ENCODE data around the gene USH1G.
"Not testable (repeated sequence)": the region's sequence is repeated elsewhere in the genome, so short reads cannot be mapped to it uniquely, and the experiment has no call there.

The USH1G gene

DNA sequence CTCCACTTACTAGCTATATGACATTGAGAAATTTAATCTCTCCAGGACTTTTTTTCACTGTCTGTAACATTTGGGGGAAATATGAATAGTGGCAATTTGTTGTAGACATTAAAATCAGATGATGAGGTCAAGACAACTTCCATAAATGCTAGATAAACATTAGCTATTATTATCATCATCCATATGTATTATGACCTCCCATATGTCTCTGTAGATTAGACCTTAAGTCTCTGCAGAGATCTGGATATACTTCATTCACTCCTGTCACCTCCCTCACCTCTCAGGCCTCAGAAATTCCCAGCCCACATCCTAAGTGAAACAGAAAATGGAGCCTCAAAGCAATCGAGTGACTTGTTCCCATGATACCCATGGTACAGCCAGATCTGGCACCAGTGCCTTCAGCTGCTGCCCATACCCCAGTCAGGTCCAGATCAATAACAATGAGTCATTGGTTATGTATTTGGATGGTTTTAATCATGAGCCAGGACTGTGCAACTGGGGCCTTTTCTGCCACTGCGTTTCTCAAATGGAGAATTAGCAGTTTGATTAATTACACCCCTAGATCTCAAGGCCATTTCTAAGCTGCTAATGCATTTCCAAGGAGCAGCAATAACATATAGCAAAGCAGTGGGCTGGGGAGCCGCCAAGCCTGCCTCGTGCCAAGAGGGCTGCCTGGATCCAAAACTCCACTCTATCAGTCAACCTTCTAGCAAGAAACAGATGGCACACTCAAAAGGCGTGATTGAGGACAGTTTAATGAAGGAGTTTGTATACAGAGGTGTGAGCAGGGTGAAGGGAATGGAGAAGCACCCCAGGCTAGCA lies 47.7 kb downstream of the USH1G start:
- no peak for DNase-seq (ENCODE audit: low read depth in 2 of 2)

- no peak for DNase-seq (ENCODE audit: low read depth in 2 of 2)
These were observed 48.4 kb downstream of the USH1G start for GRCh38 chr17:74874615-74875037.

- DNase-seq (ENCODE audit: low read depth in 2 of 2) = no peak
These were observed 49.0 kb downstream of the USH1G start for GRCh38 chr17:74873874-74874614.

GRCh38 chr17:74873037-74873873 lies 49.8 kb downstream of the USH1G start:
- peak; percentile 98 to 99 for DNase-seq (ENCODE audit: low read depth in 2 of 2)

GRCh38 chr17:74872313-74873036 lies 50.6 kb downstream of the USH1G start, which contains the start of gene FDXR:
Gene FDXR (minus strand): TSS chr17:74872994. CDS start chr17:74872944, 50 bp downstream.
- no peak for DNase-seq (ENCODE audit: low read depth in 2 of 2)

- no peak for DNase-seq (ENCODE audit: low read depth in 2 of 2)
These were observed 51.5 kb downstream of the USH1G start for GRCh38 chr17:74871356-74872076.

DNA sequence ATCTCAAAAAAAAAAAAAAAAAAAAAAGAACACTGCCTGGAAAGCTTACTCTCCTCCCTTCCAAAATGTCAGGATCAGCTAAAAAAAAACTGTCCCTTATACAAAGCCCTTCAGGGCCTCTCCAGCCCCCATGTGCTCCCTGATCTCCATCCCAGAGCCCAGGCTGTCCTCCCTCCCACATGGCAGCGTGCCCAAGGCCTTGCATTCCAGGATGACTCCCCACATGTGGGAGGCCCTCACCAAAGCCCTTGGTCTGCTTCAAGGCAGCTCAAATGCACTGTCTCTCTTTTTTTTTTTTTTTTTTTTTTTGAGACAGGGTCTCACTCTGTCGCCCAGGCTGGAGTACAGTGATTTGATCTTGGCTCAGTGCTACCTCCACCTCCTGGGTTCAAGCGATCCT lies 52.5 kb downstream of the USH1G start:
- DNase-seq (ENCODE audit: low read depth in 2 of 2) = no peak

DNA sequence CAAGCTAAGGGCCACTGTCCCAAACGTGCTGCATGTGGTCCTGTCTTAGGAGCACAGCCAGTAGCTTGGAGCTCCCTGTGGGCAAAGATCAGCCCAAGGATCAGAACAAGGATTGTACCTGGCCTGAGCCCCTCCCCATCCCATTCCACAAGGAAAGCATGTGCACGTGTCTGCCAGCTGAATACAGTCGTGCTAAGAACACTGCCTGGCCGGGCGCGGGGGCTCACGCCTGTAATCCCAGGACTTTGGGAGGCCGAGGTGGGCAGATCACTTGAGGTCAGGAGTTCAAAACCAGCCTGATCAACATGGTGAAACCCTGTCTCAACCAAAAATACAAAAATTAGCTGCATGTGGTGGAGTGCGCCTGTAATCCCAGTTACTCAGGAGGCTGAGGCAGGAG lies 53.0 kb downstream of the USH1G start:
- DNase-seq (ENCODE audit: low read depth in 2 of 2) = not testable (repeated sequence)

DNA sequence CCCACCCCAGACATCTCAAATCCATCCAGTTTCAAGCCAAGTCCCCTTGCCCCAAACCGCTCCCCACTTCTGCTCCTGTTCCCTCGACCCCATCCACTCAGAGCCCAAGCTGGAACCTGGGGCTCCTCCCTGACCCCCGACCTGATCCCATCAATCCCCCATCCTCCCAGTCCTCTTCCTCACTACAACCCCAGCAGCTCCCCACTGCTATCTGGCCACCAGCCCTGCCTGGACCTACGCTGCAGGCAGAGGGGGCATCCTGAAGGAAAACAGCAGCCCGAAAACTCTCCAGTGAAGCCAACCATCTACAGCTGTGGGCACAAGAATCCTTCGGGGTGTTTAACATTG lies 54.2 kb downstream of the USH1G start:
- no peak for DNase-seq (ENCODE audit: low read depth in 2 of 2)

DNA sequence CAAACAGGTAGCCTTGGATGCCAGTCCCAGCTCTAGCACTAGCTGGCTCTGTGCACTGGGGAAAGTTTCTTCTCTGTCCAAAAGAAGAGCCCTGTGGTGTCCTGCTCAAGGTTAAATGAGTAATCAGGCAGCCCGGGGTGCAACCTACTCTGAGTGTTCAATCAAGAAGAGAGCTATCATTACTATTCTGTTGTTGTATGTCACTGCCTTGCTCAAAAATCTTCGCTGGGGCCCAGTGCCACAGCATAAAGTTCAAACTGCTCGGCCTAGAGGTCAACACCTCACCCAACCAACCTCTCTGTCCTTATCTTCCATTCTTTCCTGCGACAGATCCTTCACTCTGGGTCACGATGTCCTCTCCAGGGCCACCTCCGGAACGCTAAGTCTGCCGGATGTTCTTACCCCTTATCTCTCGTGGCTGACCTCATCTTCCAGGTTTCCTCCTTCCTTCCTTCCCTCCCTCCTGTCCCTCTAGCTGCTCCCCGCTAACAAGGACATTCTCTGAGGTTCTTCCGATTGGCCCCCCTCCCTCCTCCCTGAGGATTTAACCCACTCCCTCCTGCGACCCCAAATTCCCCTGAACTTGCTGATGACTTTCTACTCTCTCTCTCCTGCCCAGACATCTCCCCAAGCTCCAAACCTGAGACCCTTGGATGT lies 54.7 kb downstream of the USH1G start:
- no peak for DNase-seq (ENCODE audit: low read depth in 2 of 2)

- DNase-seq (ENCODE audit: low read depth in 2 of 2) = no peak
These were observed 56.7 kb downstream of the USH1G start for GRCh38 chr17:74866198-74866835.

Data from stimulated activated CD4-positive, alpha-beta T cell treated with anti-CD3 and anti-CD28 coated beads, Interleukin-1b, Interleukin-23, amount 100 ng/mL, for 1 hour (primary cell).